ENCODE measurements around the gene PRIM2. TPM values are rescaled to one million over a fixed set of nuclear protein-coding genes. Genes with fewer than 3 reads are reported as not detected.

PRIM2 gene
- total and polyA plus RNA-seq, 2 donors from 2014 or later = 3.0 to 9.7 TPM

- intact Hi-C loops (cut with DNase I) = no loop called here
- Histone ChIP-seq H3K27ac (ENCODE audit: low read depth in 2 of 2, low read length in 2 of 2) (no peak overlapping the region), H3K36me3 (ENCODE audit: control insufficient read depth in 2 of 3, insufficient read depth in 3 of 3, low read length in 3 of 3) (no peaks in the 10 kb centered on the region), H3K4me3 (ENCODE audit: low read length in 3 of 3) (no peak overlapping the region), H3K9ac (ENCODE audit: low read length in 3 of 3) (no peak overlapping the region), H3K4me1 (ENCODE audit: control insufficient read depth in 2 of 3, insufficient read depth in 2 of 3, low read depth in 1 of 3, low read length in 3 of 3) (no peaks in the 10 kb centered on the region), H3K9me3 (ENCODE audit: control insufficient read depth in 2 of 3, insufficient read depth in 1 of 3, low read length in 3 of 3) (no peaks in the 10 kb centered on the region), H3K27me3 (ENCODE audit: control insufficient read depth, insufficient read depth, low read length) (no peaks in the 10 kb centered on the region)
- FAIRE-seq (no peak), DNase-seq (no peak)
- TF ChIP-seq CTCF (IDR thresholded peaks at IDR 0.05; ENCODE audit: borderline replicate concordance, extremely low read depth, insufficient read depth) = no peak
Measured at GRCh38 chr6:57275384-57275783, 42.0 kb upstream of the PRIM2 start.

- no peak for FAIRE-seq
- H3K36me3 ChIP-seq (ENCODE audit: control insufficient read depth in 2 of 3, insufficient read depth in 3 of 3, low read length in 3 of 3) = no peaks in the 10 kb centered on the region
- no peak overlapping the region for H3K9ac ChIP-seq (ENCODE audit: low read length in 3 of 3)
Measured at GRCh38 chr6:57276946-57277345, 40.5 kb upstream of the PRIM2 start.

GRCh38 chr6:57278570-57278969, 38.9 kb upstream of the PRIM2 start:
- no peak for TF ChIP-seq CTCF (IDR thresholded peaks at IDR 0.05; ENCODE audit: borderline replicate concordance, extremely low read depth, insufficient read depth)
- Histone ChIP-seq H3K9ac (ENCODE audit: low read length in 3 of 3) (no peak overlapping the region), H3K4me1 (ENCODE audit: control insufficient read depth in 2 of 3, insufficient read depth in 2 of 3, low read depth in 1 of 3, low read length in 3 of 3) (peaks cover 0 to 2% (median 0%) of the 10 kb centered on the region in 3 donors), H3K4me3 (ENCODE audit: low read length in 3 of 3) (no peak overlapping the region), H3K9me3 (ENCODE audit: control insufficient read depth in 2 of 3, insufficient read depth in 1 of 3, low read length in 3 of 3) (no peaks in the 10 kb centered on the region), H3K27ac (ENCODE audit: low read depth in 2 of 2, low read length in 2 of 2) (no peak overlapping the region), H3K27me3 (ENCODE audit: control insufficient read depth, insufficient read depth, low read length) (no peaks in the 10 kb centered on the region), H3K36me3 (ENCODE audit: control insufficient read depth in 2 of 3, insufficient read depth in 3 of 3, low read length in 3 of 3) (no peaks in the 10 kb centered on the region)
- intact Hi-C loops (cut with DNase I) = no loop called here
- no peak for FAIRE-seq
- no peak for DNase-seq

More at GRCh38 chr6:57276946-57277345, 40.5 kb upstream of the PRIM2 start:
- H3K27ac ChIP-seq (ENCODE audit: low read depth in 2 of 2, low read length in 2 of 2) = no peak overlapping the region
- no peaks in the 10 kb centered on the region for H3K9me3 ChIP-seq (ENCODE audit: control insufficient read depth in 2 of 3, insufficient read depth in 1 of 3, low read length in 3 of 3)
- H3K27me3 ChIP-seq (ENCODE audit: control insufficient read depth, insufficient read depth, low read length) = no peaks in the 10 kb centered on the region
- no peaks in the 10 kb centered on the region for H3K4me1 ChIP-seq (ENCODE audit: control insufficient read depth in 2 of 3, insufficient read depth in 2 of 3, low read depth in 1 of 3, low read length in 3 of 3)
- no peak for TF ChIP-seq CTCF (IDR thresholded peaks at IDR 0.05; ENCODE audit: borderline replicate concordance, extremely low read depth, insufficient read depth)
- H3K4me3 ChIP-seq (ENCODE audit: low read length in 3 of 3) = no peak overlapping the region
- no peak for DNase-seq
- intact Hi-C loops (cut with DNase I) = no loop called here

- TF ChIP-seq CTCF (IDR thresholded peaks at IDR 0.05; ENCODE audit: borderline replicate concordance, extremely low read depth, insufficient read depth) = no peak
- no peak for FAIRE-seq
- intact Hi-C loops (cut with DNase I) = no loop called here
Measured at GRCh38 chr6:57279013-57279412, 38.4 kb upstream of the PRIM2 start.

More at GRCh38 chr6:57279013-57279412, 38.4 kb upstream of the PRIM2 start:
- no peak for DNase-seq
- no peak overlapping the region for H3K9ac ChIP-seq (ENCODE audit: low read length in 3 of 3)
- no peaks in the 10 kb centered on the region for H3K27me3 ChIP-seq (ENCODE audit: control insufficient read depth, insufficient read depth, low read length)
- no peak overlapping the region for H3K27ac ChIP-seq (ENCODE audit: low read depth in 2 of 2, low read length in 2 of 2)
- no peak overlapping the region for H3K4me3 ChIP-seq (ENCODE audit: low read length in 3 of 3)
- no peaks in the 10 kb centered on the region for H3K36me3 ChIP-seq (ENCODE audit: control insufficient read depth in 2 of 3, insufficient read depth in 3 of 3, low read length in 3 of 3)
- no peaks in the 10 kb centered on the region for H3K9me3 ChIP-seq (ENCODE audit: control insufficient read depth in 2 of 3, insufficient read depth in 1 of 3, low read length in 3 of 3)
- peaks cover 0 to 2% (median 0%) of the 10 kb centered on the region in 3 donors for H3K4me1 ChIP-seq (ENCODE audit: control insufficient read depth in 2 of 3, insufficient read depth in 2 of 3, low read depth in 1 of 3, low read length in 3 of 3)

Measured in kidney (tissue), 14 donors.